HepG2 (cell line): Measurements from ENCODE around the gene MBNL3. TPM values are rescaled to one million over a fixed set of nuclear protein-coding genes. Genes with fewer than 3 reads are reported as not detected.

Experiments used
- ATAC-seq: fragments of 200-7000 bp; cut with Tn5 transposase; 3 replicates; pipeline ENCODE4 v1.9.1; 2020; ENCODE audit warnings: mild to moderate bottlenecking, moderate library complexity
- BruUV-seq: library from RNA; stranded (reverse); fragments of 400-500 nt; replicated peaks from 2 replicates; lab custom pipeline; 2021; lab: Mats Ljungman, UMichigan
- CTCF ChIA-PET: fragments of 300-600 bp; formaldehyde crosslinking; extraction: SDS; loops from one replicate; lab custom pipeline; 2021; ENCODE audit warnings: low total read pairs, inconsistent platforms, low intra/inter-chr PET ratio; lab: Yijun Ruan, JAX
- POLR2A ChIA-PET: fragments of 350-600 bp; sonication (Branson Sonifier 250); formaldehyde crosslinking; loops from one replicate; lab custom pipeline; 2020; ENCODE audit warnings: antibody characterized with exemption, inconsistent platforms; lab: Yijun Ruan, JAX
- DNase-seq: peaks from one replicate; pipeline ENCODE4 v3.0.0-alpha.2; 2015; ENCODE audit warnings: low spot score
- FAIRE-seq: peaks from 3 replicates; lab custom pipeline; 2011; peaks lifted over from hg19 to GRCh38; lab: Jason Lieb, UNC
- H2AFZ ChIP-seq: one replicate; pipeline ENCODE4 v1.6.1; 2011; ENCODE audit warnings: low read length, inconsistent platforms
- H3K27ac ChIP-seq: fragments of 300-600 bp; 3 replicates; pipeline ENCODE4 v1.8.0; 2011; ENCODE audit warnings: mixed run types, mild to moderate bottlenecking, mixed read lengths, low read length, inconsistent platforms; ENCODE audit not compliant: insufficient read depth; ENCODE audit errors: extremely low read length
- H3K27me3 ChIP-seq, 2 experiments: fragments of 200-600 bp in 1 of 2; 2 replicates in 1 of 2; 3 replicates in 1 of 2; pipeline versions ENCODE4 v1.6.0 to v1.8.0; 2011; ENCODE audit warnings: low read length in 2 of 2, mild to moderate bottlenecking in 2 of 2, moderate library complexity in 2 of 2, inconsistent platforms in 1 of 2; ENCODE audit not compliant: insufficient read depth in 2 of 2, control insufficient read depth in 1 of 2
- H3K36me3 ChIP-seq, 2 experiments: fragments of 200-600 bp in 1 of 2; replicated peaks in 1 of 2; 2 replicates in 1 of 2; 3 replicates in 1 of 2; pipeline versions ENCODE4 v1.5.1 to v1.8.0; 2011; ENCODE audit warnings: low read length in 2 of 2, inconsistent platforms in 1 of 2; ENCODE audit not compliant: insufficient read depth in 2 of 2, control insufficient read depth in 1 of 2
- H3K4me1 ChIP-seq: 2 replicates; pipeline ENCODE4 v1.5.1; 2012; ENCODE audit warnings: low read length, inconsistent platforms; ENCODE audit not compliant: insufficient read depth
- H3K4me2 ChIP-seq: 2 replicates; pipeline ENCODE4 v1.6.0; 2011; ENCODE audit warnings: low read depth, low read length, inconsistent platforms
- H3K4me3 ChIP-seq, 3 experiments: fragments of 200-600 bp in 1 of 3; sonication (generic), shearing (Covaris generic) in 1 of 3; replicated peaks in 1 of 3; 2 replicates each; pipeline ENCODE4 v1.5.1; 2011 to 2016; ENCODE audit warnings: low read length in 3 of 3, inconsistent platforms in 2 of 3, low read depth in 2 of 3, mild to moderate bottlenecking in 2 of 3, control low read depth in 1 of 3, mixed read lengths in 1 of 3; ENCODE audit not compliant: insufficient read depth in 1 of 3
- H3K79me2 ChIP-seq: one replicate; pipeline ENCODE4 v1.6.1; 2011; ENCODE audit warnings: low read length, inconsistent platforms; ENCODE audit not compliant: insufficient read depth
- H3K9ac ChIP-seq: 2 replicates; pipeline ENCODE4 v1.6.0; 2011; ENCODE audit warnings: mild to moderate bottlenecking, low read depth, low read length, inconsistent platforms; ENCODE audit not compliant: insufficient read depth
- H3K9me3 ChIP-seq: 2 replicates; pipeline ENCODE4 v1.5.1; 2012; ENCODE audit warnings: mild to moderate bottlenecking, low read length
- H4K20me1 ChIP-seq: 2 replicates; pipeline ENCODE4 v1.6.0; 2011; ENCODE audit warnings: inconsistent platforms, mild to moderate bottlenecking, low read length, moderate library complexity; ENCODE audit not compliant: insufficient read depth
- ARNT ChIP-seq: fragments of 450-650 bp; IDR thresholded peaks from 2 replicates; pipeline ENCODE4 v1.6.1; 2017
- CEBPB ChIP-seq: IDR thresholded peaks from 2 replicates; pipeline ENCODE4 v1.6.1; 2011; ENCODE audit warnings: low read depth, low read length, improper control_type of control experiment, borderline replicate concordance
- CEBPG ChIP-seq: IDR thresholded peaks from 2 replicates; pipeline ENCODE4 v1.6.1; 2016
- DMAP1 ChIP-seq: IDR thresholded peaks from 2 replicates; pipeline ENCODE4 v1.6.1; 2016
- ETV6 ChIP-seq: sonication (generic); formaldehyde crosslinking; conservative IDR thresholded peaks from 2 replicates; pipeline ENCODE4 v1.4.0; 2020; ENCODE audit warnings: missing genetic modification reagents
- FOXJ3 ChIP-seq: sonication (generic); formaldehyde crosslinking; IDR thresholded peaks from 2 replicates; pipeline ENCODE4 v1.4.0; 2020; ENCODE audit warnings: missing genetic modification reagents, mild to moderate bottlenecking, borderline replicate concordance
- KDM5B ChIP-seq: sonication (generic); formaldehyde crosslinking; IDR thresholded peaks from 2 replicates; pipeline ENCODE4 v1.4.0; 2020; ENCODE audit warnings: missing genetic modification reagents, mild to moderate bottlenecking, borderline replicate concordance
- MAFF ChIP-seq: IDR thresholded peaks from 2 replicates; pipeline ENCODE4 v1.6.1; 2011; ENCODE audit warnings: low read depth, low read length, improper control_type of control experiment
- MIXL1 ChIP-seq: IDR thresholded peaks from 2 replicates; pipeline ENCODE4 v1.6.1; 2016
- NKX3-1 ChIP-seq: sonication (generic); formaldehyde crosslinking; IDR thresholded peaks from 2 replicates; pipeline ENCODE4 v1.5.0; 2020; ENCODE audit warnings: missing genetic modification reagents
- TBP ChIP-seq: sonication (generic); formaldehyde crosslinking; IDR thresholded peaks from 2 replicates; pipeline ENCODE4 v1.5.0; 2020; ENCODE audit warnings: missing genetic modification reagents
- ZFP1 ChIP-seq: IDR thresholded peaks from 2 replicates; pipeline ENCODE4 v1.6.1; 2016
- ZFP36L2 ChIP-seq: sonication (generic); formaldehyde crosslinking; IDR thresholded peaks from 2 replicates; pipeline ENCODE4 v1.4.0; 2020; ENCODE audit warnings: missing genetic modification reagents
- ZNF256 ChIP-seq: sonication (generic); formaldehyde crosslinking; conservative IDR thresholded peaks from 2 replicates; pipeline ENCODE4 v1.4.0; 2020; ENCODE audit warnings: missing genetic modification reagents
- ZNF333 ChIP-seq: sonication (generic); formaldehyde crosslinking; IDR thresholded peaks from 2 replicates; pipeline ENCODE4 v1.4.0; 2020; ENCODE audit warnings: mild to moderate bottlenecking, missing genetic modification reagents, borderline replicate concordance
- WGBS: methylation state at CpG from one replicate; pipeline ENCODE4 v1.1.6; 2017; ENCODE audit warnings: low lambda C conversion rate; 5-methylcytosine and 5-hydroxymethylcytosine counted together
- in situ Hi-C: cut with HindIII; loops from 2 replicates; pipeline ENCODE4 v1.10.0; 2017; ENCODE audit warnings: low pct_unique_long_range_greater_than_20kb; ENCODE audit not compliant: extremely low pct_ligation_motif_present
- intact Hi-C: fragments of 100-400 bp; cut with micrococcal nuclease; formaldehyde crosslinking; loops from one replicate; pipeline ENCODE4 v1.10.0; 2022; ENCODE audit not compliant: unreplicated experiment
- polyA plus RNA-seq, 8 experiments: library from polyadenylated mRNA; depleted of rRNA in 3 of 8; stranded (reverse) in 7 of 8; unstranded in 1 of 8; fragments of >200 nt; fragmentation: Illumina TruSeq in 4 of 8; extraction: Trizol in 4 of 8; gene quantifications; 2 replicates each; pipeline versions ENCODE4 v1.2.1 to v1.2.3, GENCODE V29; 2011 to 2016; ENCODE audit warnings: low read depth in 4 of 8, missing spikeins in 1 of 8, mixed read lengths in 1 of 8; ENCODE audit not compliant: insufficient read depth in 1 of 8
- total RNA-seq, 5 experiments: library from RNA; depleted of rRNA; stranded (reverse); fragments of >200 nt; fragmentation: Illumina TruSeq; extraction: Trizol; gene quantifications; 2 replicates each; pipeline ENCODE4 v1.2.3, GENCODE V29; 2016; ENCODE audit warnings: low read depth in 1 of 5
- TF ChIP-seq, protein P1 (sequence below): sonication (generic); formaldehyde crosslinking; IDR thresholded peaks from 2 replicates; pipeline ENCODE4 v1.5.1; 2020; ENCODE audit warnings: missing genetic modification reagents, mild to moderate bottlenecking, borderline replicate concordance

Gene MBNL3
- total and polyA plus RNA-seq, 2 of the 13 experiments (the other 11 are each of a cell fraction or from before 2014, with no cell fraction given) = 155 to 257 TPM

DNA sequence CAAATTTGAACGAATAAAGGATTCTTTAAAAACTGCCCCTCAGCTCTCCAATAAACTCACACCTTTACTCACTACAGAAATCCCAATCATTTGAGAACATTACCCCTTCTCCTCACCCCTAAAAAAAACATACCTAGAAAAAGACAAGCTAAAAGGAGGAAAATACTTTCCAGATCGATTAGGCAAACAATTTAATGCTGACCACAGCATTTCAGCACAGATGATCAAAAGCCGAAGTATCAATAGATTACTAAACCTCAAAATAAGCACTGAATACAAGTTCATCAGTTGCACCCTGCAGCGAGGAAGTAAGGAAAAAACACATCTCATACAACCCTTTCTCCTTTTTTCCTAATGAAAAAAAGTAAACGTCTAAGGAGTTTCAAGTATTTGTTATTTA, 65.5 kb downstream of the MBNL3 start (continued):
- TF ChIP-seq ZFP1 (CRISPR knock-in tag) (no peak), DMAP1 (CRISPR knock-in tag) (no peak), MIXL1 (CRISPR knock-in tag) (no peak), MAFF (peak; percentile 94), FOXJ3 (no peak), ZNF256 (no peak)
- TF ChIP-seq, protein P1, sequence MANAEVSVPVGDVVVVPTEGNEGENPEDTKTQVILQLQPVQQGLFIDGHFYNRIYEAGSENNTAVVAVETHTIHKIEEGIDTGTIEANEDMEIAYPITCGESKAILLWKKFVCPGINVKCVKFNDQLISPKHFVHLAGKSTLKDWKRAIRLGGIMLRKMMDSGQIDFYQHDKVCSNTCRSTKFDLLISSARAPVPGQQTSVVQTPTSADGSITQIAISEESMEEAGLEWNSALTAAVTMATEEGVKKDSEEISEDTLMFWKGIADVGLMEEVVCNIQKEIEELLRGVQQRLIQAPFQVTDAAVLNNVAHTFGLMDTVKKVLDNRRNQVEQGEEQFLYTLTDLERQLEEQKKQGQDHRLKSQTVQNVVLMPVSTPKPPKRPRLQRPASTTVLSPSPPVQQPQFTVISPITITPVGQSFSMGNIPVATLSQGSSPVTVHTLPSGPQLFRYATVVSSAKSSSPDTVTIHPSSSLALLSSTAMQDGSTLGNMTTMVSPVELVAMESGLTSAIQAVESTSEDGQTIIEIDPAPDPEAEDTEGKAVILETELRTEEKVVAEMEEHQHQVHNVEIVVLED = no peak

DNA sequence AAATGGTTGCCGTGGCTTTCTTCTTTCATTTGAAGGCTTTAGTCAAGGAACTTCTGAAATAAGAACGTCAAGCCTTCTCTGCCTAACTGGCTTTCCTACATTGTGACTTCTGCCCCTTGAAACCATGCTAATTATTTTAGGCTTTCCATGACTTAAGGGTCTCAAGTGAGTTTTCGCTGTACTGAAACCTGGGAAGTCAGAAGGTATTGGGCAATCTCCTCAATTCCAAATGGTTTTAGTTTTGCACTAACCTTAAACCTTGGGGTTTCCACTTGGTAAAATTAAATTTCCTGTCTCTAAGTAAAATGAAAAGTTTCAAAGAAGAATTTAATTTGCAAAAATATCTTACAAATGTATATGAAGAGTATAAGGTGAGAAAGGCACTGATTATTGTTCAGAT, 73.8 kb downstream of the MBNL3 start:
- no TSS peak for BruUV-seq

More for the DNA sequence above, 73.8 kb downstream of the MBNL3 start:
- DNase-seq (no peak), FAIRE-seq (no peak), ATAC-seq (no peak)
- Histone ChIP-seq H4K20me1 (no peaks in the 10 kb centered on the region; the same call in 1 of the 2 replicates), H3K4me3 (no peak overlapping the region), H3K27ac (peak overlapping the region; percentile 36), H3K4me2 (no peak overlapping the region), H3K27me3 (no peaks in the 10 kb centered on the region), H3K9ac (no peak overlapping the region), H2AFZ (no peak overlapping the region), H3K4me1 (peaks cover 41% of the 10 kb centered on the region), H3K36me3 (no peaks in the 10 kb centered on the region), H3K9me3 (no peaks in the 10 kb centered on the region), H3K79me2 (peaks cover 48% of the 10 kb centered on the region)
- in situ Hi-C loops (loop anchor here (10.0 kb wide), 1 partner anchor 70 kb away; the partner anchor contains the start of gene MBNL3), intact Hi-C loops (no loop called here)
- TF ChIP-seq ETV6 (no peak), NKX3-1 (no peak), ARNT (no peak), TBP (no peak), ZFP36L2 (CRISPR knock-in tag) (no peak), CEBPG (CRISPR knock-in tag) (peak; percentile 36; the same call in 1 of the 2 replicates), KDM5B (CRISPR knock-in tag) (no peak), ZNF333 (CRISPR knock-in tag) (no peak), CEBPB (peak; percentile 24; the same call in 1 of the 2 replicates)
- ChIA-PET POLR2A (no interaction called here), CTCF (no interaction called here)
- 88% methylated on average over 3 of the region's 3 CpGs for WGBS
